NCI-H2171 (cell line): ENCODE results near the gene NUAK1.

Experiments used
- DNase-seq: peaks from one replicate; lab custom pipeline; 2025; lab: John Stamatoyannopoulos, UW

Gene NUAK1

GRCh38 chr12:106138633-106139421 is at the start of gene NUAK1:
TSS of gene NUAK1 (minus strand) at chr12:106138954. CDS start at chr12:106138653, 301 bp downstream.
- DNase-seq, result peak; percentile 72

GRCh38 chr12:106188256-106188655 is 49.5 kb upstream of the NUAK1 start:
- DNase-seq, result no peak

- no peak for DNase-seq
Observed at GRCh38 chr12:106187842-106188241, 49.1 kb upstream of the NUAK1 start.

- no peak for DNase-seq
Observed at GRCh38 chr12:106187155-106187789, 48.5 kb upstream of the NUAK1 start.

GRCh38 chr12:106183735-106184134 is 45.0 kb upstream of the NUAK1 start:
- DNase-seq, result no peak

GRCh38 chr12:106181401-106182114 is 42.8 kb upstream of the NUAK1 start:
- no peak for DNase-seq

- peak; percentile 94 for DNase-seq
Observed at GRCh38 chr12:106179086-106179485, 40.3 kb upstream of the NUAK1 start.

GRCh38 chr12:106178562-106178961 is 39.8 kb upstream of the NUAK1 start:
- no peak for DNase-seq

GRCh38 chr12:106176560-106176959 is 37.8 kb upstream of the NUAK1 start:
- DNase-seq, result no peak

- peak; percentile 18 for DNase-seq
Observed at GRCh38 chr12:106174876-106175275, 36.1 kb upstream of the NUAK1 start.

- no peak for DNase-seq
Observed at GRCh38 chr12:106173442-106173841, 34.7 kb upstream of the NUAK1 start.

- no peak for DNase-seq
Observed at GRCh38 chr12:106171117-106171750, 32.5 kb upstream of the NUAK1 start.

- no peak for DNase-seq
Observed at GRCh38 chr12:106170285-106170684, 31.5 kb upstream of the NUAK1 start.

GRCh38 chr12:106163712-106164111 is 25.0 kb upstream of the NUAK1 start:
- DNase-seq, result no peak

- no peak for DNase-seq
Observed at GRCh38 chr12:106161491-106161890, 22.7 kb upstream of the NUAK1 start.

GRCh38 chr12:106160915-106161314 is 22.2 kb upstream of the NUAK1 start:
- no peak for DNase-seq

- no peak for DNase-seq
Observed at GRCh38 chr12:106157802-106158201, 19.0 kb upstream of the NUAK1 start.

- no peak for DNase-seq
Observed at GRCh38 chr12:106154751-106155273, 16.1 kb upstream of the NUAK1 start.

- DNase-seq, result peak; percentile 85
Observed at GRCh38 chr12:106152334-106152733, 13.6 kb upstream of the NUAK1 start.

GRCh38 chr12:106150555-106150954 is 11.8 kb upstream of the NUAK1 start:
- DNase-seq, result no peak

- no peak for DNase-seq
Observed at GRCh38 chr12:106149096-106149784, 10.5 kb upstream of the NUAK1 start.

GRCh38 chr12:106147956-106148355 is 9.2 kb upstream of the NUAK1 start:
- DNase-seq, result peak; percentile 13
